Heart right ventricle (tissue), 16 donors: ENCODE data around the gene RXRA. TPM values are rescaled to one million over a fixed set of nuclear protein-coding genes. Genes with fewer than 3 reads are reported as not detected.
A peak's percentile ranks its signal among the peaks of the same experiment; 100 is the strongest.

ENCODE experiments used
- ATAC-seq, 8 donors: fragments of 200-7000 bp; cut with Tn5 transposase; one replicate each; pipeline ENCODE4 v1.9.1; 2020; ENCODE audit warnings: mild to moderate bottlenecking in 8 of 8, moderate library complexity in 8 of 8, moderate number of reproducible peaks in 1 of 8
- DNase-seq, 2 donors: peaks; one replicate each; pipeline ENCODE4 v3.0.0-alpha.2; 2020
- H3K27ac ChIP-seq, 10 donors: fragments of 200-600 bp; sonication (generic) in 2 of 10; one replicate each; pipeline versions ENCODE4 v1.5.0 to v1.8.0; 2020 to 2022; ENCODE audit warnings: mild to moderate bottlenecking in 3 of 10
- H3K27me3 ChIP-seq, 7 donors: fragments of 200-600 bp; one replicate each; pipeline ENCODE4 v1.8.0; 2021 to 2022; ENCODE audit warnings: mild to moderate bottlenecking in 2 of 7
- H3K36me3 ChIP-seq, 9 donors: fragments of 200-600 bp; sonication (generic) in 1 of 9; one replicate each; pipeline versions ENCODE4 v1.5.0 to v1.8.0; 2020 to 2022; ENCODE audit warnings: mild to moderate bottlenecking in 2 of 9
- H3K4me1 ChIP-seq, 9 donors: fragments of 200-600 bp; sonication (generic) in 1 of 9; one replicate each; pipeline versions ENCODE4 v1.5.0 to v1.8.0; 2020 to 2022; ENCODE audit warnings: mild to moderate bottlenecking in 4 of 9
- H3K4me3 ChIP-seq, 10 donors: fragments of 200-600 bp; sonication (generic) in 2 of 10; one replicate each; pipeline versions ENCODE4 v1.5.0 to v1.8.0; 2020 to 2022; ENCODE audit warnings: mild to moderate bottlenecking in 7 of 10, moderate library complexity in 2 of 10
- H3K9me3 ChIP-seq, 11 donors: fragments of 200-600 bp in 10 of 11; sonication (generic) in 2 of 11; one replicate each; pipeline versions ENCODE4 v1.5.0 to v1.8.0; 2013 to 2022; ENCODE audit warnings: mild to moderate bottlenecking in 2 of 11, control low read depth in 1 of 11, moderate library complexity in 1 of 11
- CTCF ChIP-seq, 9 donors: fragments of 200-600 bp; sonication (generic) in 2 of 9; IDR thresholded peaks; one replicate each; pipeline versions ENCODE4 v1.5.0 to v1.8.0; 2021 to 2022; ENCODE audit warnings: antibody characterized with exemption in 9 of 9, mild to moderate bottlenecking in 5 of 9, moderate library complexity in 1 of 9
- WGBS, 2 donors: extraction: QIAGEN DNeasy Blood & Tissue Kit; methylation state at CpG; one replicate each; pipeline ENCODE4 v1.1.7; 2013; ENCODE audit warnings: inconsistent platforms in 1 of 2; 5-methylcytosine and 5-hydroxymethylcytosine counted together
- intact Hi-C, 10 donors: fragments of 100-400 bp; cut with DNase I; formaldehyde crosslinking; loops; one replicate each; pipeline versions ENCODE4 v1.11.1 to v1.14.2; 2022
- polyA plus RNA-seq, 2 donors: library from polyadenylated mRNA; stranded (reverse); fragments of 200-250 nt; gene quantifications; one replicate each; pipeline ENCODE4 v1.2.3, GENCODE V29; 2013
- total RNA-seq, 10 donors: library from RNA; stranded (reverse); fragmentation: NEBNext Ultra II Directional in 3 of 10; extraction: Animal tissue kit (Norgen Biotek cat#: 25700) in 3 of 10; gene quantifications; one replicate each; pipeline versions ENCODE4 v1.2.1 to v1.2.4, GENCODE V29; 2021 to 2023
- donor health status: Arrhythmogenic right ventricular cardiomyopathy.
- donor health status: ischemic (EF 13 %, LVEDD 7.1; RV severe dilation, severe dysfunction).
- donor health status: healthy with polysubstance abuse.
- donor health status: DM: no; HTN: yes; CAD: no.
- donor health status: DM: no; HTN: no; CAD: no.
- donor health status: ischemic (EF 25% LVEDD 6.9; RV normal size, moderate dysfunction).
- donor health status: ischemic (EF 25% LVEDD 5.7; RV mildly dilated, moderate dysfunction).
- donor health status: healthy.
- donor health status: DM: yes; HTN: yes; CAD: no.
- donor health status: Ischemic cardiomyopathy.
- donor health status: ischemic (EF 35%, LVEDD 5.7; RV mildly dilated, moderate dysfunction).
- donor health status: nonischemic (EF 11% LVEDD 7.7; RV severe dilation, severe dysfunction).
- donor health status: DM: yes; HTN: yes; CAD: no.
- donor health status: PGD.
- donor health status: ischemic (EF 29% LVEDD 5.4; RV normal size, mild dysfunction).
- donor health status: nonischemic (EF 23%, LVEDD 6.1; RV moderate dilation, normal function).

The RXRA gene
- total and polyA plus RNA-seq, 12 donors: 22.6 to 92.3 (median 42.0) TPM

- no peak overlapping the region for H3K4me3 ChIP-seq
- peak overlapping the region in 1 of 10 donors; percentile 62 for H3K27ac ChIP-seq
- WGBS, 2 donors: 94% methylated on average over 10 of the region's 10 CpGs
- ATAC-seq (no peak), DNase-seq (no peak)
- TF ChIP-seq CTCF (IDR thresholded peaks at IDR 0.05): no peak
- intact Hi-C loops: loop anchor here in 2 of 10 donors (5.0 to 10.0 kb wide), 2 partner anchors 37 to 335 kb away; partner anchors contain the start of gene BRD3 (in 1 of the 2)
- H3K4me1 ChIP-seq: peaks cover 50 to 96% (median 73%) of the 10 kb centered on the region in 9 donors
- H3K36me3 ChIP-seq: peaks cover 0 to 14% (median 0%) of the 10 kb centered on the region in 9 donors
- peaks cover 0 to 10% (median 4%) of the 10 kb centered on the region in 11 donors for H3K9me3 ChIP-seq
- no peaks in the 10 kb centered on the region for H3K27me3 ChIP-seq
Observed at GRCh38 chr9:134400283-134400682, 74.0 kb downstream of the RXRA start.

GRCh38 chr9:134401391-134401790 lies 75.1 kb downstream of the RXRA start:
- Histone ChIP-seq H3K4me1 (peaks cover 48 to 96% (median 73%) of the 10 kb centered on the region in 9 donors), H3K27me3 (no peaks in the 10 kb centered on the region), H3K36me3 (peaks cover 0 to 14% (median 0%) of the 10 kb centered on the region in 9 donors), H3K27ac (peak overlapping the region in 2 of 10 donors; percentile 86 to 92), H3K9me3 (peaks cover 0 to 10% (median 4%) of the 10 kb centered on the region in 11 donors), H3K4me3 (no peak overlapping the region)
- WGBS, 2 donors: 92 to 96% methylated on average over 19 of the region's 19 CpGs
- intact Hi-C loops: loop anchor here in 2 of 10 donors (5.0 to 10.0 kb wide), 2 partner anchors 36 to 337 kb away; partner anchors contain the start of gene BRD3 (in 1 of the 2)
- no peak for TF ChIP-seq CTCF (IDR thresholded peaks at IDR 0.05)
- ATAC-seq (no peak), DNase-seq (no peak)

GRCh38 chr9:134402182-134402581 lies 75.9 kb downstream of the RXRA start:
- peaks cover 0 to 14% (median 0%) of the 10 kb centered on the region in 9 donors for H3K36me3 ChIP-seq
- DNase-seq (no peak), ATAC-seq (no peak)
- WGBS, 2 donors: 92 to 96% methylated on average over 12 of the region's 12 CpGs
- peaks cover 49 to 96% (median 73%) of the 10 kb centered on the region in 9 donors for H3K4me1 ChIP-seq
- H3K27me3 ChIP-seq: no peaks in the 10 kb centered on the region
- TF ChIP-seq CTCF (IDR thresholded peaks at IDR 0.05): no peak
- intact Hi-C loops: loop anchor here in 2 of 10 donors (5.0 to 10.0 kb wide), 2 partner anchors 35 to 337 kb away; partner anchors contain the start of gene BRD3 (in 1 of the 2)
- no peak overlapping the region for H3K4me3 ChIP-seq
- peaks cover 0 to 10% (median 4%) of the 10 kb centered on the region in 11 donors for H3K9me3 ChIP-seq
- peak overlapping the region in 7 of 10 donors; percentile 80 to 92 (median 87) for H3K27ac ChIP-seq

- TF ChIP-seq CTCF (IDR thresholded peaks at IDR 0.05): no peak
- H3K27me3 ChIP-seq: no peaks in the 10 kb centered on the region
- no peak overlapping the region for H3K4me3 ChIP-seq
- peaks cover 56 to 96% (median 73%) of the 10 kb centered on the region in 9 donors for H3K4me1 ChIP-seq
- DNase-seq (peak; percentile 64 to 76), ATAC-seq (peak; percentile 12 to 67 (median 48))
- intact Hi-C loops: loop anchor here in 2 of 10 donors (5.0 to 10.0 kb wide), 2 partner anchors 34 to 338 kb away; partner anchors contain the start of gene BRD3 (in 1 of the 2)
- 36 to 44% methylated on average over 11 of the region's 11 CpGs for WGBS, 2 donors
- peaks cover 0 to 10% (median 4%) of the 10 kb centered on the region in 11 donors for H3K9me3 ChIP-seq
- H3K36me3 ChIP-seq: peaks cover 0 to 14% (median 0%) of the 10 kb centered on the region in 9 donors
- H3K27ac ChIP-seq: peak overlapping the region; percentile 66 to 92 (median 86)
Observed at GRCh38 chr9:134403292-134403681, 77.0 kb downstream of the RXRA start.
